ENCODE results near the gene COL21A1.

Gene COL21A1

GRCh38 chr6:56173228-56173627, 74.2 kb downstream of the COL21A1 start:
- DNase-seq, result no peak

- DNase-seq, result no peak
Measured at GRCh38 chr6:56172144-56172543, 75.2 kb downstream of the COL21A1 start.

- no peak for DNase-seq
Measured at GRCh38 chr6:56169366-56169765, 78.0 kb downstream of the COL21A1 start.

GRCh38 chr6:56168596-56168995, 78.8 kb downstream of the COL21A1 start:
- no peak for DNase-seq

- no peak for DNase-seq
Measured at GRCh38 chr6:56162081-56162480, 85.3 kb downstream of the COL21A1 start.

- no peak for DNase-seq
Measured at GRCh38 chr6:56160489-56160888, 86.9 kb downstream of the COL21A1 start.

- DNase-seq, result no peak
Measured at GRCh38 chr6:56158571-56158970, 88.8 kb downstream of the COL21A1 start.

GRCh38 chr6:56156643-56157042, 90.7 kb downstream of the COL21A1 start:
- no peak for DNase-seq

GRCh38 chr6:56155634-56156141, 91.7 kb downstream of the COL21A1 start:
- no peak for DNase-seq

GRCh38 chr6:56154076-56154475, 93.3 kb downstream of the COL21A1 start:
- DNase-seq, result no peak

GRCh38 chr6:56152611-56153010, 94.8 kb downstream of the COL21A1 start:
- no peak for DNase-seq

- no peak for DNase-seq
Measured at GRCh38 chr6:56151609-56152224, 95.7 kb downstream of the COL21A1 start.

- DNase-seq, result no peak
Measured at GRCh38 chr6:56148488-56149186, 98.7 kb downstream of the COL21A1 start.

- no peak for DNase-seq
Measured at GRCh38 chr6:56147766-56148165, 99.6 kb downstream of the COL21A1 start.

GRCh38 chr6:56146086-56146485, 101.3 kb downstream of the COL21A1 start:
- DNase-seq, result no peak

GRCh38 chr6:56145616-56146015, 101.8 kb downstream of the COL21A1 start:
- DNase-seq, result no peak

GRCh38 chr6:56144538-56145324, 102.6 kb downstream of the COL21A1 start:
- DNase-seq, result no peak

GRCh38 chr6:56143796-56144195, 103.6 kb downstream of the COL21A1 start:
- no peak for DNase-seq

- no peak for DNase-seq
Measured at GRCh38 chr6:56140090-56140489, 107.3 kb downstream of the COL21A1 start.

GRCh38 chr6:56115715-56116114, 131.7 kb downstream of the COL21A1 start:
- DNase-seq, result no peak

- no peak for DNase-seq
Measured at GRCh38 chr6:56109149-56109548, 138.2 kb downstream of the COL21A1 start.

GRCh38 chr6:56106231-56106630, 141.1 kb downstream of the COL21A1 start:
- no peak for DNase-seq

- DNase-seq, result no peak
Measured at GRCh38 chr6:56104591-56104990, 142.8 kb downstream of the COL21A1 start.

- no peak for DNase-seq
Measured at GRCh38 chr6:56102216-56102615, 145.2 kb downstream of the COL21A1 start.
